ENCODE data around the gene FAM107A. TPM values are rescaled to one million over a fixed set of nuclear protein-coding genes. Genes with fewer than 3 reads are reported as not detected.

Gene FAM107A
- total RNA-seq, 1 experiment from 2014 or later = not detected

DNA sequence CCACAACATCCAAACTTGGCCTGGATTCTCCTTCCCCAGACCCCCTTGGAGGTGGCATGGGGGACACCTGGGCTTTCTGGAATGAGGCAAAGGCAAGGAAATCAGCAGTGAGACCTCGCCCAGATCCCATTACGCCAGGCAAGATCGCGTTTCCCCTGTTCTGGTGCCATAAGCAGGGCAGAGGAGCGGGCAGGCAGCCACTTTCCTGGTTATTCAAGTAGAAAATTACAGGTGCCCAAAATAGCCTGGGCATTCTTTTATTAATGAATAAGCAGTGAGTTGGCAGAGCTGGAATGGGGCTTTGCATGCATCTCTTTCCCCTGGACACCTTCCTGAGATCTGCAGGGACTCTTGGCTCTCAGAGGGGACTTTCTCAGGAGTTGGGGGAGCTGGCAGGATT is 31.5 kb upstream of the FAM107A start:
- BruUV-seq (replicated peaks) = no TSS peak
- no peak overlapping the region for H3K27ac ChIP-seq (ENCODE audit: low read depth, low read length)
- no peak for TF ChIP-seq SP1 (IDR thresholded peaks at IDR 0.05; ENCODE audit: low read depth)
- TF ChIP-seq, protein P1, sequence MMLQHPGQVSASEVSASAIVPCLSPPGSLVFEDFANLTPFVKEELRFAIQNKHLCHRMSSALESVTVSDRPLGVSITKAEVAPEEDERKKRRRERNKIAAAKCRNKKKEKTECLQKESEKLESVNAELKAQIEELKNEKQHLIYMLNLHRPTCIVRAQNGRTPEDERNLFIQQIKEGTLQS (IDR thresholded peaks at IDR 0.05) = no peak
- TF ChIP-seq, protein P2, sequence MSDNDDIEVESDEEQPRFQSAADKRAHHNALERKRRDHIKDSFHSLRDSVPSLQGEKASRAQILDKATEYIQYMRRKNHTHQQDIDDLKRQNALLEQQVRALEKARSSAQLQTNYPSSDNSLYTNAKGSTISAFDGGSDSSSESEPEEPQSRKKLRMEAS (IDR thresholded peaks at IDR 0.05) = no peak
- TF ChIP-seq CBX3 (IDR thresholded peaks at IDR 0.05; ENCODE audit: low read depth) = no peak
- TF ChIP-seq YY1 (IDR thresholded peaks at IDR 0.05; ENCODE audit: extremely low read depth, insufficient replicate concordance, low read depth, low read length) = no peak
- no peak for TF ChIP-seq SIN3A (IDR thresholded peaks at IDR 0.05; ENCODE audit: low read depth)
- TF ChIP-seq ELF1 (IDR thresholded peaks at IDR 0.05; ENCODE audit: borderline replicate concordance, low read depth) = no peak
- TF ChIP-seq EZH2phosphoT487 (IDR thresholded peaks at IDR 0.05; ENCODE audit: borderline replicate concordance) = no peak
- TF ChIP-seq, protein P3, sequence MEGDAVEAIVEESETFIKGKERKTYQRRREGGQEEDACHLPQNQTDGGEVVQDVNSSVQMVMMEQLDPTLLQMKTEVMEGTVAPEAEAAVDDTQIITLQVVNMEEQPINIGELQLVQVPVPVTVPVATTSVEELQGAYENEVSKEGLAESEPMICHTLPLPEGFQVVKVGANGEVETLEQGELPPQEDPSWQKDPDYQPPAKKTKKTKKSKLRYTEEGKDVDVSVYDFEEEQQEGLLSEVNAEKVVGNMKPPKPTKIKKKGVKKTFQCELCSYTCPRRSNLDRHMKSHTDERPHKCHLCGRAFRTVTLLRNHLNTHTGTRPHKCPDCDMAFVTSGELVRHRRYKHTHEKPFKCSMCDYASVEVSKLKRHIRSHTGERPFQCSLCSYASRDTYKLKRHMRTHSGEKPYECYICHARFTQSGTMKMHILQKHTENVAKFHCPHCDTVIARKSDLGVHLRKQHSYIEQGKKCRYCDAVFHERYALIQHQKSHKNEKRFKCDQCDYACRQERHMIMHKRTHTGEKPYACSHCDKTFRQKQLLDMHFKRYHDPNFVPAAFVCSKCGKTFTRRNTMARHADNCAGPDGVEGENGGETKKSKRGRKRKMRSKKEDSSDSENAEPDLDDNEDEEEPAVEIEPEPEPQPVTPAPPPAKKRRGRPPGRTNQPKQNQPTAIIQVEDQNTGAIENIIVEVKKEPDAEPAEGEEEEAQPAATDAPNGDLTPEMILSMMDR (IDR thresholded peaks at IDR 0.05 in 2 of 3, conservative IDR thresholded peaks at IDR 0.05 in 1 of 3; ENCODE audit: borderline replicate concordance in 1 of 3, insufficient read depth in 1 of 3, low read depth in 2 of 3, low read length in 2 of 3) = no peak
- TF ChIP-seq POLR2A (IDR thresholded peaks at IDR 0.05; ENCODE audit: borderline replicate concordance, extremely low read depth, insufficient read depth, insufficient read length) = no peak
- TF ChIP-seq, protein P4, sequence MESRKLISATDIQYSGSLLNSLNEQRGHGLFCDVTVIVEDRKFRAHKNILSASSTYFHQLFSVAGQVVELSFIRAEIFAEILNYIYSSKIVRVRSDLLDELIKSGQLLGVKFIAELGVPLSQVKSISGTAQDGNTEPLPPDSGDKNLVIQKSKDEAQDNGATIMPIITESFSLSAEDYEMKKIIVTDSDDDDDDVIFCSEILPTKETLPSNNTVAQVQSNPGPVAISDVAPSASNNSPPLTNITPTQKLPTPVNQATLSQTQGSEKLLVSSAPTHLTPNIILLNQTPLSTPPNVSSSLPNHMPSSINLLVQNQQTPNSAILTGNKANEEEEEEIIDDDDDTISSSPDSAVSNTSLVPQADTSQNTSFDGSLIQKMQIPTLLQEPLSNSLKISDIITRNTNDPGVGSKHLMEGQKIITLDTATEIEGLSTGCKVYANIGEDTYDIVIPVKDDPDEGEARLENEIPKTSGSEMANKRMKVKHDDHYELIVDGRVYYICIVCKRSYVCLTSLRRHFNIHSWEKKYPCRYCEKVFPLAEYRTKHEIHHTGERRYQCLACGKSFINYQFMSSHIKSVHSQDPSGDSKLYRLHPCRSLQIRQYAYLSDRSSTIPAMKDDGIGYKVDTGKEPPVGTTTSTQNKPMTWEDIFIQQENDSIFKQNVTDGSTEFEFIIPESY (IDR thresholded peaks at IDR 0.05; ENCODE audit: extremely low read depth, insufficient replicate concordance, low read length) = no peak
- TF ChIP-seq CEBPB (IDR thresholded peaks at IDR 0.05; ENCODE audit: low read depth) = no peak
- TF ChIP-seq TCF7L2 (IDR thresholded peaks at IDR 0.05; ENCODE audit: borderline replicate concordance, extremely low read depth, insufficient read depth, insufficient read length) = no peak
- no peak for TF ChIP-seq FOSL1 (IDR thresholded peaks at IDR 0.05; ENCODE audit: low read depth)
- no peak for TF ChIP-seq RAD21 (IDR thresholded peaks at IDR 0.05; ENCODE audit: low read depth)
- TF ChIP-seq POLR2AphosphoS5 (IDR thresholded peaks at IDR 0.05; ENCODE audit: low read depth, low read length) = no peak
- TF ChIP-seq EGR1 (IDR thresholded peaks at IDR 0.05; ENCODE audit: low read depth) = no peak
- H4K20me1 ChIP-seq (ENCODE audit: insufficient read depth) = no peaks in the 10 kb centered on the region
- peaks cover 23% of the 10 kb centered on the region; the same call in 1 of the 2 replicates for H3K27me3 ChIP-seq (ENCODE audit: insufficient read depth, low read length)
- DNase-seq (ENCODE audit: low read depth, low spot score) (no peak), ATAC-seq (no peak)
- RAD21 ChIA-PET (ENCODE audit: low non-redundant PET in 1 of 2, low total read pairs in 2 of 2, uncharacterized antibody in 2 of 2, unreplicated experiment in 2 of 2) = no interaction called here
- H3K4me3 ChIP-seq (replicated peaks in 1 of 2; ENCODE audit: low read depth in 1 of 2, low read length in 2 of 2) = no peak overlapping the region
- H3K9me3 ChIP-seq (ENCODE audit: control insufficient read depth in 1 of 2, insufficient read depth in 1 of 2, low read depth in 1 of 2, low read length in 2 of 2) = no peaks in the 10 kb centered on the region
- POLR2A ChIA-PET = no interaction called here
- no peak overlapping the region for H3K4me2 ChIP-seq (ENCODE audit: low read length)
- intact Hi-C loops (cut with micrococcal nuclease) = no loop called here
- H3K79me2 ChIP-seq (ENCODE audit: insufficient read depth, low read length) = no peaks in the 10 kb centered on the region
- no peaks in the 10 kb centered on the region; a peak in 1 of 4 replicates for H3K4me1 ChIP-seq (ENCODE audit: control insufficient read depth in 1 of 2, insufficient read depth in 2 of 2, low read length in 2 of 2)
- no peaks in the 10 kb centered on the region for H3K36me3 ChIP-seq (ENCODE audit: control insufficient read depth in 1 of 2, insufficient read depth in 2 of 2, low read length in 2 of 2)
- no peaks in the 10 kb centered on the region for H3K9me2 ChIP-seq (ENCODE audit: insufficient read depth)
- H2AFZ ChIP-seq (ENCODE audit: low read depth, low read length, poor library complexity, severe bottlenecking) = no peak overlapping the region
- CTCF ChIA-PET = no interaction called here
- H3K9ac ChIP-seq (ENCODE audit: low read length) = no peak overlapping the region
